ENCODE data around the gene PRKCE.

The PRKCE gene

GRCh38 chr2:45897842-45898241, 246.4 kb downstream of the PRKCE start:
- TF ChIP-seq CTCF (IDR thresholded peaks at IDR 0.05; ENCODE audit: low read depth, low read length): no peak
- no peak for DNase-seq (ENCODE audit: extremely low read depth, low read depth)

- DNase-seq (ENCODE audit: extremely low read depth, low read depth): no peak
These were observed 247.3 kb downstream of the PRKCE start for GRCh38 chr2:45898819-45899218.

GRCh38 chr2:45899926-45900325, 248.5 kb downstream of the PRKCE start:
- no peak for DNase-seq (ENCODE audit: extremely low read depth, low read depth)
- no peak for TF ChIP-seq CTCF (IDR thresholded peaks at IDR 0.05; ENCODE audit: low read depth, low read length)

More at GRCh38 chr2:45898819-45899218, 247.3 kb downstream of the PRKCE start:
- TF ChIP-seq CTCF (IDR thresholded peaks at IDR 0.05; ENCODE audit: low read depth, low read length): no peak

GRCh38 chr2:45901468-45902032, 250.1 kb downstream of the PRKCE start:
- no peak for DNase-seq (ENCODE audit: extremely low read depth, low read depth)
- no peak for TF ChIP-seq CTCF (IDR thresholded peaks at IDR 0.05; ENCODE audit: low read depth, low read length)

GRCh38 chr2:45902380-45902779, 250.9 kb downstream of the PRKCE start:
- TF ChIP-seq CTCF (IDR thresholded peaks at IDR 0.05; ENCODE audit: low read depth, low read length): no peak
- no peak for DNase-seq (ENCODE audit: extremely low read depth, low read depth)

- DNase-seq (ENCODE audit: extremely low read depth, low read depth): no peak
- no peak for TF ChIP-seq CTCF (IDR thresholded peaks at IDR 0.05; ENCODE audit: low read depth, low read length)
These were observed 251.4 kb downstream of the PRKCE start for GRCh38 chr2:45902781-45903375.

GRCh38 chr2:45904267-45904945, 252.9 kb downstream of the PRKCE start:
- peak; percentile 44 for DNase-seq (ENCODE audit: extremely low read depth, low read depth)

More at GRCh38 chr2:45904267-45904945, 252.9 kb downstream of the PRKCE start:
- TF ChIP-seq CTCF (IDR thresholded peaks at IDR 0.05; ENCODE audit: low read depth, low read length): no peak

Data from AG09319 (cell line).